Measurements from ENCODE around the gene TRMT2A. TPM values are rescaled to one million over a fixed set of nuclear protein-coding genes. Genes with fewer than 3 reads are reported as not detected.

Gene TRMT2A
- total and polyA plus RNA-seq, 8 donors, result 39.3 to 60.4 (median 46.6) TPM

GRCh38 chr22:20083157-20083890, 33.7 kb downstream of the TRMT2A start:
- intact Hi-C loops (cut with DNase I), result no loop called here
- no peak for ATAC-seq
- no peak for TF ChIP-seq CTCF (IDR thresholded peaks at IDR 0.05)
- H3K27ac ChIP-seq, result peak overlapping the region in 1 of 2 donors; percentile 18
- H3K4me3 ChIP-seq, result no peak overlapping the region
- H3K9me3 ChIP-seq, result no peaks in the 10 kb centered on the region
- peaks cover 0 to 29% of the 10 kb centered on the region in 2 donors for H3K36me3 ChIP-seq
- DNase-seq, result peak in 1 of 4 donors; percentile 23
- no peaks in the 10 kb centered on the region for H3K27me3 ChIP-seq
- peaks cover 13 to 58% of the 10 kb centered on the region in 2 donors for H3K4me1 ChIP-seq

GRCh38 chr22:20080776-20081654, 36.0 kb downstream of the TRMT2A start:
- no peaks in the 10 kb centered on the region for H3K9me3 ChIP-seq
- peaks cover 0 to 6% of the 10 kb centered on the region in 2 donors for H3K36me3 ChIP-seq
- H3K27ac ChIP-seq, result peak overlapping the region; percentile 87 to 88
- ATAC-seq (no peak), DNase-seq (peak; percentile 12 to 76 (median 44))
- H3K4me1 ChIP-seq, result peaks cover 13 to 58% of the 10 kb centered on the region in 2 donors
- no peaks in the 10 kb centered on the region for H3K27me3 ChIP-seq
- no peak for TF ChIP-seq CTCF (IDR thresholded peaks at IDR 0.05)
- H3K4me3 ChIP-seq, result peak overlapping the region; percentile 76 to 80
- intact Hi-C loops (cut with DNase I), result no loop called here

DNA sequence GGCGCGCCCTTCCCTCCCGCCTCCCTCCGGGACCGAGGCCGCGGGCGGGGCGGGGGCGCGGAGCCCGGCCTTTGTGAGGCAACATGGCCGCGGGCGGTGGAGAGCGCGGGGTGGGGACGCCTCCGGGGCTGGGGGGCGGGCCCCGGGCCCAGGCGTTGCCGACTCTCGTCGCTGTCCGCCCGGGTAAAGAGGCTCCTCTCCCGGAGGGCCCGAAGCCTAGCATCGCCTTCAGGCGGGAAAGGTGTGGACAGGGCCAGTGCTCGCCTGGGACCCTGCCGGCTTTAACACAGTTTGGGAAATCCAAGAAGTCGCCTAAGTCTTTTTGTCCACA, 36.6 kb downstream of the TRMT2A start:
- intact Hi-C loops (cut with DNase I), result no loop called here
- H3K4me1 ChIP-seq, result peaks cover 13 to 55% of the 10 kb centered on the region in 2 donors
- no peaks in the 10 kb centered on the region for H3K27me3 ChIP-seq
- ATAC-seq (peak; percentile 56), DNase-seq (peak; percentile 55 to 94 (median 62))
- H3K36me3 ChIP-seq, result no peaks in the 10 kb centered on the region
- H3K4me3 ChIP-seq, result peak overlapping the region; percentile 76 to 80
- H3K9me3 ChIP-seq, result no peaks in the 10 kb centered on the region
- TF ChIP-seq CTCF (IDR thresholded peaks at IDR 0.05), result no peak
- peak overlapping the region; percentile 87 to 88 for H3K27ac ChIP-seq

DNA sequence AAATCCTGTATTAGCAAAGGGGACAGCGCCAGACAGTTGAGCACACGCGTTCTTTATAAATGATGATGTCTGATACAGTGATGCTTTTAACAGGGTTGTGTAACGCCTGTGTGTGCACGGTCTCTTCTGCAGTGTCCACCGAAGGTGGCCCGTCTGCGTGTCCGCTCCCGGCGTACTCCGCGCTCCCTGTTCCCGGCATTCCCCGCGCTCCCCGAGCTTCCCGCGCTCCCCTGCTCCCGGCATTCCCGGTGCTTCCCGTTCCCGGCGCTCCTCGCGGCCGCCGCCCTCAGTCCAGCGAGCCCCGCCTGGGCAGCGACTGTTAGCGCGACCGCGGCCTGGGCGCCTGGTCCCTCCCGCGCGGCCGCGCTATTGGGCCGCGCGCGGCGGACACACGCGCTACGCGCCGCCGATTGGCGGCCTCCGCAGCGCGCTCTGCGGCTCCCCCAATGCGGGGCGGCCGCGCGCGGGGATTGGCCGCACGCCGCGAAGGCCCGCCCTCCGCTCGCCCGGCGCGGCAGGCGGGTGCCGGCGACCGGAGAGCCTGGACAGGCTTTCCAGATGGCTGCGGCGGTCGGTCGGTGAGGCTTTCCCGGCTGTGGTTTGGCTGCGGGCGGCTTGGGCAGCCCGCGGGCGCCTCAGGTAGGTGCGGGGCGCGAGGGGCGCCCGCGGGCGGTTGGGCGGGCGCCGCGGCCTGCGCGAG, 37.1 kb downstream of the TRMT2A start, which contains the start of gene DGCR8:
Gene DGCR8 (plus strand): TSS at position 497 of the 700 bp plus-strand sequence. CDS start 5,723 bp downstream, outside the sequence.
- H3K36me3 ChIP-seq, result no peaks in the 10 kb centered on the region
- H3K9me3 ChIP-seq, result no peaks in the 10 kb centered on the region
- ATAC-seq, result peak; percentile 97
- H3K4me3 ChIP-seq, result peak within 1 kb of the TSS; percentile 76 to 80
- H3K27ac ChIP-seq, result peak within 1 kb of the TSS; percentile 87 to 88
- TF ChIP-seq CTCF (IDR thresholded peaks at IDR 0.05), result no peak
- peaks cover 13 to 50% of the 10 kb centered on the region in 2 donors for H3K4me1 ChIP-seq
- intact Hi-C loops (cut with DNase I), result no loop called here
- peak; percentile 94 to 98 (median 96) for DNase-seq
- no peaks in the 10 kb centered on the region for H3K27me3 ChIP-seq

All from left lung (tissue), 10 donors.